Suppressor macrophage (primary cell): ENCODE measurements around the gene PTGR2.
"Not testable (repeated sequence)": the region's sequence is repeated elsewhere in the genome, so short reads cannot be mapped to it uniquely, and the experiment has no call there.

Experiments
- DNase-seq, 4 experiments: peaks; one replicate each; pipeline ENCODE4 v3.0.0-alpha.2; 2020 to 2022

PTGR2 gene

GRCh38 chr14:73887694-73888459 is 36.2 kb downstream of the PTGR2 start:
- peak; percentile 2 to 10 (median 8) for DNase-seq

GRCh38 chr14:73888460-73888725 is 36.8 kb downstream of the PTGR2 start:
- peak; percentile 44 to 67 (median 56) for DNase-seq

DNA sequence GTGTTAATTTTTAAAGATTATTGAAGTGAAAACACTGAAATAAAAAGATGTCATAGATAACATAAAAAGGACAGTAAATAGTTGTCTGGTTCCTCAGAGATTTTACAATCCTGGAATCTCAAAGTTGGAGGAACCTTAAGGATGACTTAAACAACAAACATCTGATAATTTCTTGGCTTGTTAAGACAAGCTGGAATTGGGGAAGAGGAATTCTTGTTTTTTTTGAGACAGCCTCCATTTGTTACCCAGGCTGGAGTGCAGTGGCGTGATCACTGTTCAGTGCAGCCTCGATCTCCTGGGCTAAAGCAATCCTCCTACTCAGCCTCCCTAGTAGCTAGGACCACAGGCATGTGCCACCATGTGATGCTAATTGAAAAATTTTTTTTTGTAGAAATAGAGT is 37.3 kb downstream of the PTGR2 start:
- DNase-seq: peak; percentile 5 to 41 (median 31)

GRCh38 chr14:73889376-73889775 is 37.7 kb downstream of the PTGR2 start:
- DNase-seq: peak; percentile 16 to 52 (median 34)

GRCh38 chr14:73894180-73894687 is 42.6 kb downstream of the PTGR2 start:
- DNase-seq: not testable (repeated sequence)

DNA sequence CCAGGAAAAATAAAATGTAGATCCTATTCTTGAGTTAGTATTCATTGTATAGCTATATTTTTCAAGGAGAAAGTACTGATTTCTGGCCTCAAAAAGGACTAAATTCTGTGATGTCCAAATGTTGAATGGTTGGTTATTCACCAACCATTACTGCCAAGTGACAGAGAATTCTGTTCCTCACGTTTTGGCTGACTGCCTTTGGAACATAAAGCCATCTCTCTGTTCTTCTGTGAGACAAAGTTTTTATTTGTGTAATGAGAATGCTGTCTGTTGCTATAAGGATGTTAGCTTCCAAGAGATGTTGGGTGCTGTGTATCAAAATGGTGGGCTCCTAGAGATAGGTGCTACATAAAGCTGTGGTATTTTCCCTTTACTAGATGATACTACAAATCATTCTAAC is 44.3 kb downstream of the PTGR2 start:
- DNase-seq: no peak

DNA sequence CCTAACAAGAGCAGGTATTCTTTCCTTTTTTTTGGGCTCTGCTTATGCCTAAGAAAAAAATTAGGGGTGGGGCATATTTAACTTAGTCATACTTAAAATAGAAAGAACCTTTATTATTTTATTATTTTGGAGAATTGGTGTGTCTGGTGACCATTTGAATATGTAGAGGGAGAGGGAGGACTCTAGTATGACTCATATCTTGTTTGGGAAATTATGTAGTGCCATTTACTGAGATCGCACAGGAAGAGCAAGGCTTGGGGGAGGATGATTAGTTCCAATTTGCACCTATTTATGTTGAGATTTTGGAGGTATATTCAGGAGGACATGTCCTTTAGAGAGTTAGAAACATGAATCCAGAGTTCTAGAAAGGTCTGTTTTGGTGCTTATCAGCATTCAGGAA is 44.9 kb downstream of the PTGR2 start:
- DNase-seq: no peak

- DNase-seq: no peak
Observed at GRCh38 chr14:73903028-73903427, 51.4 kb downstream of the PTGR2 start.

DNA sequence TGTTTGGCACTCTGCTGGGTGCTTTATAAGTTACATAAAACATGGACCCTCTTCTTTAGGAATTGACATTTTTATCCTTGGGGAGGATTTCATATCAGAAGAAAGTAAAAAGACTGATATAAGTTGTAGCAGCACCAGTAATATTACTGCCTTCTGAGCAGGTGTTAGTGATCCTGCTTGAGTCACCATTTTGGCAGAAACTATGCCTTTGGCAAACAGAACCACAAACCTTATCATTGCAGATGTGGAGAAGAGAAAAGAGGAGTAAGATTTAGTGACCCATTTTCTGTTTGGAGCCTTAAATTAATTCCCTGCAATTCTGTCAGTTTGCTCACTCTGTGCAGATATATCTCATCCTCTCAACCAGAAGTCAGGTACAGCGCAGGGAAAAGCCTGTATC is 58.0 kb downstream of the PTGR2 start:
- no peak for DNase-seq

- DNase-seq: no peak
Observed at GRCh38 chr14:73913256-73913655, 61.6 kb downstream of the PTGR2 start.

GRCh38 chr14:73916324-73916723 is 64.7 kb downstream of the PTGR2 start:
- DNase-seq: no peak

GRCh38 chr14:73919457-73919856 is 67.8 kb downstream of the PTGR2 start:
- DNase-seq: not testable (repeated sequence)

- DNase-seq: no peak
Observed at GRCh38 chr14:73924337-73924736, 72.7 kb downstream of the PTGR2 start.
